SU-DHL-6 (cell line): ENCODE measurements around the gene DIAPH1.

ENCODE experiments used
- H2AFZ ChIP-seq: fragments of 200-600 bp; sonication (generic); 2 replicates; pipeline ENCODE4 v1.6.1; 2014; ENCODE audit warnings: low read depth, mild to moderate bottlenecking, moderate library complexity, mixed read lengths, antibody characterized with exemption, low read length; ENCODE audit not compliant: severe bottlenecking
- H3F3A ChIP-seq: fragments of 200-600 bp; shearing (Covaris generic); 2 replicates; pipeline ENCODE4 v1.6.0; 2016; ENCODE audit warnings: antibody characterized with exemption, mild to moderate bottlenecking; ENCODE audit not compliant: insufficient read depth
- H3K27ac ChIP-seq: fragments of 200-600 bp; sonication (generic); 2 replicates; pipeline ENCODE4 v1.5.1; 2016; ENCODE audit warnings: low read depth, mild to moderate bottlenecking, low read length, moderate library complexity, mixed read lengths
- H3K27me3 ChIP-seq: fragments of 200-600 bp; sonication (generic), shearing (Covaris generic); 2 replicates; pipeline ENCODE4 v1.6.0; 2014; ENCODE audit warnings: mild to moderate bottlenecking, low read length
- H3K36me3 ChIP-seq: fragments of 200-600 bp; sonication (generic); 2 replicates; pipeline ENCODE4 v1.6.1; 2014; ENCODE audit warnings: mild to moderate bottlenecking, low read length, mixed read lengths
- H3K4me2 ChIP-seq: fragments of 300-600, 200-600 bp; shearing (Covaris generic), sonication (generic); 2 replicates; pipeline ENCODE4 v1.6.0; 2014; ENCODE audit warnings: low read length, low read depth, mild to moderate bottlenecking; ENCODE audit not compliant: poor library complexity, severe bottlenecking
- H3K4me3 ChIP-seq: fragments of 200-600 bp; sonication (generic); 2 replicates; pipeline ENCODE4 v1.5.1; 2014; ENCODE audit warnings: antibody characterized with exemption, low read length, mild to moderate bottlenecking, mixed read lengths; ENCODE audit not compliant: insufficient read depth, poor library complexity, severe bottlenecking
- H3K79me2 ChIP-seq: fragments of 200-600 bp; sonication (generic); 2 replicates; pipeline ENCODE4 v1.6.1; 2014; ENCODE audit warnings: mild to moderate bottlenecking, low read length, moderate library complexity; ENCODE audit not compliant: insufficient read depth
- H3K9ac ChIP-seq: fragments of 200-600 bp; sonication (generic); 2 replicates; pipeline ENCODE4 v1.7.0; 2014; ENCODE audit warnings: mild to moderate bottlenecking, low read length
- H3K9me2 ChIP-seq: fragments of 200-600 bp; sonication (generic); replicated peaks from 2 replicates; pipeline ENCODE4 v1.6.1; 2014; ENCODE audit warnings: low read length; ENCODE audit not compliant: insufficient read depth
- H3K9me3 ChIP-seq: fragments of 200-600 bp; sonication (generic); 2 replicates; pipeline ENCODE4 v1.6.1; 2014; ENCODE audit warnings: low read length, mixed read lengths; ENCODE audit not compliant: insufficient read depth
- H4K20me1 ChIP-seq: fragments of 200-600 bp; sonication (generic); 2 replicates; pipeline ENCODE4 v1.6.1; 2014; ENCODE audit warnings: low read depth, mild to moderate bottlenecking, antibody characterized with exemption, low read length, moderate library complexity, mixed read lengths
- CTCF ChIP-seq: fragments of 200-600 bp; sonication (generic); IDR thresholded peaks from one replicate; pipeline ENCODE4 v1.5.1; 2017; ENCODE audit warnings: antibody characterized with exemption, mild to moderate bottlenecking, low read length, moderate library complexity; ENCODE audit not compliant: insufficient read depth, poor library complexity, severe bottlenecking
- EZH2phosphoT487 ChIP-seq: fragments of 200-600 bp; sonication (generic), shearing (Covaris generic); conservative IDR thresholded peaks from 2 replicates; pipeline ENCODE4 v1.6.1; 2018; ENCODE audit warnings: mild to moderate bottlenecking, antibody characterized with exemption, low read length, moderate library complexity, mixed read lengths

Gene DIAPH1

DNA sequence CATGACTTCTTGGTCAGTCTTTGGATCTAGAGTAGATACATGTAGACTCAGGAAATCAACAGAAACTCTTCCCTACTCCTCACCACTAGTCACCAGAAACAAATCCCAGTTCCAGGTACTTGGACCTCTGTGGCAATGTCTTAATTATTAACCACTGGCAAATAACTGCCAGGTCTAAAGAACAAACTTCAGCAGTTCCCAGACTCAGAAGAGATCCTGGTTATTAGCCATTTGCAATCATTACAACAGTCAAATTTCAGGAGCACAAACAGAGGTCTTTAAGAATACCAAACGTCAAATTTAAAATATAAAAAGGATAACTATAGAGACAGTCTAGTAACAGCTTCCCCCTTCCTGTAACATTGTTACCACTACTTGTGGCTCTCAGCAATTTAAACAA, 10.2 kb downstream of the DIAPH1 start:
- no peak overlapping the region for H3K4me2 ChIP-seq
- H3K9ac ChIP-seq = no peak overlapping the region
- H3K27ac ChIP-seq = no peak overlapping the region
- peaks cover 94% of the 10 kb centered on the region for H3K79me2 ChIP-seq
- no peaks in the 10 kb centered on the region for H3K9me3 ChIP-seq
- H2AFZ ChIP-seq = no peak overlapping the region
- peaks cover 4% of the 10 kb centered on the region; the same call in 1 of the 2 replicates for H3K36me3 ChIP-seq
- H3K27me3 ChIP-seq = no peaks in the 10 kb centered on the region
- no peaks in the 10 kb centered on the region for H3K9me2 ChIP-seq
- no peak overlapping the region for H3K4me3 ChIP-seq
- no peak for TF ChIP-seq EZH2phosphoT487
- TF ChIP-seq CTCF = no peak
- peaks cover 24% of the 10 kb centered on the region for H4K20me1 ChIP-seq
- peaks cover 18% of the 10 kb centered on the region for H3F3A ChIP-seq

- H3K36me3 ChIP-seq = peaks cover 4% of the 10 kb centered on the region; the same call in 1 of the 2 replicates
- no peaks in the 10 kb centered on the region for H3K9me3 ChIP-seq
- peaks cover 18% of the 10 kb centered on the region for H3F3A ChIP-seq
- H3K27ac ChIP-seq = no peak overlapping the region
- TF ChIP-seq EZH2phosphoT487 = no peak
- no peak for TF ChIP-seq CTCF
- H3K9ac ChIP-seq = no peak overlapping the region
- H4K20me1 ChIP-seq = peaks cover 24% of the 10 kb centered on the region
- H2AFZ ChIP-seq = no peak overlapping the region
- H3K4me3 ChIP-seq = no peak overlapping the region
- H3K9me2 ChIP-seq = no peaks in the 10 kb centered on the region
- H3K27me3 ChIP-seq = no peaks in the 10 kb centered on the region
- H3K4me2 ChIP-seq = no peak overlapping the region
- H3K79me2 ChIP-seq = peaks cover 94% of the 10 kb centered on the region
These were observed 10.8 kb downstream of the DIAPH1 start for GRCh38 chr5:141608046-141608445.

GRCh38 chr5:141605523-141606277, 13.1 kb downstream of the DIAPH1 start:
- Histone ChIP-seq H3K27me3 (no peaks in the 10 kb centered on the region), H3K9me3 (no peaks in the 10 kb centered on the region), H4K20me1 (peaks cover 31% of the 10 kb centered on the region), H3K4me3 (peak overlapping the region; percentile 35), H3K36me3 (no peaks in the 10 kb centered on the region), H2AFZ (no peak overlapping the region), H3K9ac (no peak overlapping the region), H3K4me2 (peak overlapping the region; percentile 71), H3K9me2 (no peaks in the 10 kb centered on the region), H3F3A (peaks cover 18% of the 10 kb centered on the region), H3K79me2 (peaks cover 92% of the 10 kb centered on the region), H3K27ac (peak overlapping the region; percentile 80)
- TF ChIP-seq CTCF = no peak
- no peak for TF ChIP-seq EZH2phosphoT487
